Stimulated activated CD4-positive, alpha-beta T cell treated with anti-CD3 and anti-CD28 coated beads, TNF-alpha, amount 100 ng/mL, for 24 hours (primary cell): ENCODE measurements around the gene SIGLEC7.

ENCODE experiments used
- DNase-seq, 3 experiments: peaks; one replicate each; pipeline ENCODE4 v3.0.0-alpha.2; 2020; ENCODE audit warnings: low read depth in 3 of 3

Gene SIGLEC7

GRCh38 chr19:51169283-51169918, 27.3 kb downstream of the SIGLEC7 start:
- DNase-seq = peak; percentile 31 to 60 (median 38)

GRCh38 chr19:51172223-51172622, 30.1 kb downstream of the SIGLEC7 start:
- DNase-seq = no peak

- no peak for DNase-seq
These were observed 31.6 kb downstream of the SIGLEC7 start for GRCh38 chr19:51173681-51174080.

DNA sequence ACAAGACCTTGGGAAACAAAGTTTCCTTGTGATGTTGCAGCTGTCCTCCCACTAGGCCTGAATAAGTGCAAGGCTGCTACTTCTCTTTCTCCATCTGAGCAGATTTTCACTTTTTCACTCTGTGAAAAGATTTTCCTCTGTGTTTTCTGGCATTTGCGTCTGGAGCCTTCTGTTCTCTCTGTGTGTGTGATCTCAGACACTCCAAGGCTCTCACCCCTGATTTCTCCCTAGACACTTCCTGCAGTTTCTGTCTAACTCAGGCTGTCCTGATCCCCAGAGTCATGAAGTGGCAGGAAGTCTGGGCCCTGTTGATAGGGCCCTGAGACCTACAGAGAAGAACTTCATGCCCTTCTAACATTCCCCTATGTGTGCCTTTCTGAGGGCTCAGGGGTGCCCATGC, 37.2 kb downstream of the SIGLEC7 start:
- no peak for DNase-seq

DNA sequence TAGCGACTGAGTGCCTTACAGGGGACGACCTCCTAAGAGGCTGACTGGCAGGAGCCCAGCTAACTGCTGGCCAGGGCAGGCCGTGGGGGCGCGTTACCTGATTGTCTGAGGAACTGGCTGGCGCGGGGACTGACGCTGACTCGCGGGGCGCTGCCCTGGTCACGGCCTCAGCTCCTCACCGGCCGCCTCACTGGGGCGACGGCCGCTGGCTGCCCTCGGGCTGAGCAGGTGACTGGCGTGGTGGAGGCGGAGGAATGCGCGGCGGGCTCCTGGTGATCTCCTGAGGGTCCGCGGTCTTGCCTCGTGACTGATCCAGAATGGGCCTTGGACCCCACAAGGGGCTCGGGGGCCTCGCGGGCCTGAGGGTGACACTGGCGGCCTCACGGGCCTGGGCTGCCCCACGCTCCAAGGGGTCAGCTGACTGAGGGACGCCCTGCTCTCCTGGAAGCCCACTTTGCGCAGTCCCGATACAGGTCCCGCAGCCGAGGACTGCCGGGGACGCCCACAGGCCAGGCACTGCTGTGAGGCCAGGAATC, 39.3 kb downstream of the SIGLEC7 start:
- no peak for DNase-seq

- DNase-seq = peak in 1 of 3 experiments; percentile 39
These were observed 39.9 kb downstream of the SIGLEC7 start for GRCh38 chr19:51181913-51182419.

- no peak for DNase-seq
These were observed 41.5 kb downstream of the SIGLEC7 start for GRCh38 chr19:51183629-51184028.

- no peak for DNase-seq
These were observed 43.2 kb downstream of the SIGLEC7 start for GRCh38 chr19:51185069-51185867.

DNA sequence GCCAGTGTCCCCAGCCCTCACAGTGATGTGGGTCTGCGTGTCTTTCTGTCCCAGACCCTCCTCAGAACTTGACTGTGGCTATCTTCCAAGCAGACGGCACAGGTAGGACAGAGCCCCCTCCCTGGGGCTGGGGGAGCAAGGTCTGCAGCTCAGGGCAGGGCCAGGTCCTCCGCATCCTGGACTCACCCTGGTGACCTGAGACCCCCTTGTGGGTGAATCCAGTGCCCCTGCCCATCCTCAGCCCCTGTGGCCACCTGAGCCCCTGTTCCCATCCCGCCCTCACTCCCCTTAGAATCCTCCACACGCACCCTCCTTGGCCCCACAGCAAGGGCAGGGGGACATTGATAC, 43.7 kb downstream of the SIGLEC7 start:
- DNase-seq = no peak

DNA sequence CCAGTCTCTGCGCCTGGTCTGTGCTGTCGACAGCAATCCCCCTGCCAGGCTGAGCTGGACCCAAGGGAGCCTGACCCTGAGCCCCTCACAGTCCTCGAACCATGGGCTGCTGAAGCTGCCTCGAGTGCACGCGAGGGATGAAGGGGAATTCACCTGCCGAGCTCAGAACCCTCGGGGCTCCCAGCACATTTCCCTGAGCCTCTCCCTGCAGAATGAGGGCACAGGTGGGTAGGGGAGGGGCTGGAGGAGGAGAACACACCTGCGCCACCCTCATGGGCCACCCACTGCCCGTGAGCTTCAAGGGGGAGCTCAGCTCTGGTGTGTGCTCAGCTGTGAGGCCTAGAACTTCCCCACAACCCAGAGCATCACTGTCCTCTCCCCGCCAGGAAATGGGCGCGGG, 44.2 kb downstream of the SIGLEC7 start:
- no peak for DNase-seq

DNA sequence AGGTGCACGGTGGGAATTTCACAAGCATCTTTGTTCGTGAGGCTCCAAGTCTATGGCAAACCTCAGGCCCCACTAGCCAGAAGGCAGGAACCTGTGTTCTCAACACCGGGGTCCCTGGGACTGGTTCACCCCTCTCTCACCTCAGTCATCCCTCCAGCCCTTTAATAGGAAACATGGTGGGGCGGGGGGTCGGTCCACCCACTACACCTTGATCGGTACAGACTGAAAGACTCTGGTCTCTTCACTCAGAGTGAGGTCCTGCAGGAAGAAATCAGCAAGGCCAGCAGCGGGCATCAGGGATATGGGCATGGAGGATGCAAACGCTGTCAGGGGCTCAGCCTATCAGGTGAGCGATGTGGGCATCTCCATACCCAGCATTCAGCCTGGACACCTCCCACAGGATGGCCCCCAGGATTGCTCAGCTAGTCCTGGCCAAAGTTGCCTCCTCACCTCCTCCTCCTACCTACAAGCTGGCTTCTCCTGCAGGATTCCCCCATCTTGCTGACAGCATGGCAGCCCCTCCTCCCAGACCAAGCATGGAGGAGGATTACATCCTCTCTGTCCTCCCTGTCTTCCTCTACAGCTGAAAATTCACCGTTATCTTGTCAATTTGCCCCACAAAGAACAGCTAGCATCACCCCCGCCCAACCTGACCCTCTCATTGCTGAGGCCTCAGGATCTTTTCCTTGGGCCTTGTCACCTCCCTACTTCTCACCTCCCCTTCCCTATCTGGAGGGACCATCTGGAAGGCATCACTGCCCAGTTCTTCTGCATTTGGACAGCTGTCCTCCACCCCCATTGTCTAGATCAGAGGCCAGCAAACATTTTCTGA, 45.5 kb downstream of the SIGLEC7 start:
- DNase-seq = no peak

- no peak for DNase-seq
These were observed 46.1 kb downstream of the SIGLEC7 start for GRCh38 chr19:51188227-51188559.

- DNase-seq = no peak
These were observed 50.6 kb downstream of the SIGLEC7 start for GRCh38 chr19:51192689-51193088.

- no peak for DNase-seq
These were observed 52.6 kb downstream of the SIGLEC7 start for GRCh38 chr19:51194527-51195315.

DNA sequence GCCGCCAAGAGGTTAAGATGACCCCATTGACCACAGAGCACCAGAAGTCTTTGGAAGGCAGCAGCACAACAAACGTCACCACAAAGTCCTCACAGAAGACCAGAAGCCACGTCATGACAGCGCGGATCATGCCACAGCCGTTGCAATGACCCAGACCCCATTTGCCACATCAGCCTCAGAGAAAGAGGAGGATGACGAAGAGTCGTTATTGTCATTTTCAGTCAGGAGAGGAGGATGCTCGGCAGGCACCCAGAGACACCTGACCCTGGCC, 53.1 kb downstream of the SIGLEC7 start:
- DNase-seq = no peak

DNA sequence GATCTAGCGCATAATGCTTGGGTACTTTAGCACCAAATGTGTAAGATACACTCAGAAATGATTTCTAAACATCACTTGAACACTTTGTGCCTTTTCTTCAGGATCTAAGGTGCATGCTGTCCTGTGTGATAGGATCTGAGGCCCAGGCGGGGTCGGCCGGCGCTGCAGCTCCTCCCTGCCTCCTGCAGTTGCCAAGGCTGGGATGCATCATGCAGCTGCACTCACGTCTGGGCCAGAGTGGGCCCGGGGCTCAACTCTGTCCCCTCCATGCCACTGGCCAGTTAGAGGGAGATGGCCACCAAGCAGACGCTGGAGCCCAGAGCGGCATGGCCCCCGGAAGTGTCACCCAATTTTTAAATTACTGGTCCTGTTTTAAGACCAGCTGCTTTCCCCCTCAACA, 53.5 kb downstream of the SIGLEC7 start:
- DNase-seq = no peak

GRCh38 chr19:51196181-51196580, 54.1 kb downstream of the SIGLEC7 start:
- no peak for DNase-seq

DNA sequence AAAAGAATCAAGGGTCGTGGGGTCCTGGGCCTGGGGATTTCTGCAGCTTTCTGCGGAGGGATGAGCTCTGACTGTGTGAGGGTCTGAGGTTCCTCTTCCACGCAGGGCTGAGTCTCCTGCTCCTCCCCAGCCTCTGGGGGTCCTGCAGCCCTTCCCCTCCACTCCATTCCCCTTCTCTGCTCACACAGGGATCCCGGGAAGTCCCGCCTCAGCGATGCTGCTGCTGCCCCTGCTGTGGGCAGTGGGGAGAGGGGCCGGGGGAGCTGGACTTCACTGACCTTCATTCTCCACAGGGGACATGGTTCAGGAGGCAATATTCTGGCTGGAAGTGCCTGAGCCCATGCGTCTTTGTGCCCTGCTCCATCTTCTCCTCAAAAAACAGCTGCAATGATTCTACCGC, 56.5 kb downstream of the SIGLEC7 start:
- DNase-seq = no peak

DNA sequence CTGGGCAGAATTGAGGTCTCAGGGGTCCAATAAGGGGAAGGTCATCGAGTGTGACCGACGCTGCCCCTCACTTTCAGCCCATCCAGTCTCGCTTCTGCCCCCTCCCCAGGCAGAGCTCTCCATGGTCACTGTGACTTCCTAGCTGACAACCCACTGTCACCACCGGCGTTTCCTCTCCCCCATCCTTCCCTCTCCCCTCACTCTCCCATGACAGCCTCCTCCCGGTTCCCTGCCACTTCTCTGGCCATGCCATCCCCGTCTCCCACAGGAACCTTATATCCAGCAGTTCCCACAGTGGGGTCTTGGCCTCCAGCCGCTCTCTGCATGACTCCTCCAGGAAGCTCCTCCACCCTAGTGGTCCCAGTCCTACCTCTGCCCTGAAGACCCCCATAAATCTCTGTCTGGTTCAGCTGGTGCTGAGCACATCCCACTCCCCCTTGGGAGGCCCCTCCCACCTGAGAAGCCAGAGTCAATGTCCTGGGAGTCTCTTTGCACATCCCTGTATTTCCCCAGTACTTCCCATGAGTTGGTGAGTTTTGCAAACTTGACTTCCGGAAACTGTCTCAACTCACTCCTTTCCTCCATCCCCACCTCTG, 58.1 kb downstream of the SIGLEC7 start:
- no peak for DNase-seq

- no peak for DNase-seq
These were observed 59.6 kb downstream of the SIGLEC7 start for GRCh38 chr19:51201712-51202111.
